ENCODE results near the gene STRN3. TPM values are rescaled to one million over a fixed set of nuclear protein-coding genes. Genes with fewer than 3 reads are reported as not detected.
"Not testable (repeated sequence)": the region's sequence is repeated elsewhere in the genome, so short reads cannot be mapped to it uniquely, and the experiment has no call there.

STRN3 gene
- total RNA-seq, 1 experiment from 2014 or later: 42.8 TPM

DNA sequence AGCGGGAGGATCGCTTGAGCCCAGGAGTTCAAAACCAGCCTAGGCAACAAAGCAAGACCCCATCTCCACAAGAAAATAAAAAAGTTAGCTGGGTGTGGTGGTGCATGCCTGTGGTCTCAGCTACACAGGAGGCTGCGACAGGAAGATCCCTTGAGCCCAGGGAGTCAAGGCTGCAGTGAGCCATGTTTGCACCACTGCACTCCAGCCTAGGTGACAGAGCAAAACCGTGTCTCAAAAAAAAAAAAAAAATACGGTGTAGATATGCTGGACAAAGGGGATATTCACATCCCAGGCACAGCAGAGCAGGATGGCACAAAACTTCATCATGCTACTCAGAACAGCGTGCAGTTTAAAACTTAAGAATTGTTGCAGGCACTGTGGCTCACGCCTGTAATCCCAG is 24.8 kb upstream of the STRN3 start:
- no peak overlapping the region for H3K4me3 ChIP-seq (ENCODE audit: insufficient read depth, low read depth, low read length)
- no peaks in the 10 kb centered on the region for H3K27me3 ChIP-seq (ENCODE audit: control insufficient read depth, insufficient read depth, low read length)
- no peaks in the 10 kb centered on the region for H3K36me3 ChIP-seq (replicated peaks; ENCODE audit: control insufficient read depth, insufficient read depth, low read length)
- no peak for DNase-seq

DNA sequence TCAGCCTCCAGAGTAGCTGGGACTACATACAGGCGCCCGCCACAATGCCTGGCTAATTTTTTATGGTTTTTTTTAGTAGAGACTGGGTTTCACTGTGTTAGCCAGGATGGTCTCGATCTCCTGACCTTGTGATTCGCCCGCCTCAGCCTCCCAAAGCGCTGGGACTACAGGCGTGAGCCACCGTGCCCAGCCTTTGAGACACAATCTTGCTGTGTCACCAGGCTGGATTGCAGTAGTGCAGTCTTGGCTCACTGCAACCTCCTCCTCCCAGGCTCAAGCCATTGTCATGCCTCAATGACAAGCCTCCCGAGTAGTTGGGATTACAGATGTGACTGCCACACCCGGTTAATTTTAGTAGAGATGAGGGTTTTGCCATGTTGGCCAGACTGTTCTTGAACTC is 21.3 kb upstream of the STRN3 start:
- no peaks in the 10 kb centered on the region for H3K36me3 ChIP-seq (replicated peaks; ENCODE audit: control insufficient read depth, insufficient read depth, low read length)
- DNase-seq: no peak
- H3K27me3 ChIP-seq (ENCODE audit: control insufficient read depth, insufficient read depth, low read length): no peaks in the 10 kb centered on the region
- no peak overlapping the region for H3K4me3 ChIP-seq (ENCODE audit: insufficient read depth, low read depth, low read length)

DNA sequence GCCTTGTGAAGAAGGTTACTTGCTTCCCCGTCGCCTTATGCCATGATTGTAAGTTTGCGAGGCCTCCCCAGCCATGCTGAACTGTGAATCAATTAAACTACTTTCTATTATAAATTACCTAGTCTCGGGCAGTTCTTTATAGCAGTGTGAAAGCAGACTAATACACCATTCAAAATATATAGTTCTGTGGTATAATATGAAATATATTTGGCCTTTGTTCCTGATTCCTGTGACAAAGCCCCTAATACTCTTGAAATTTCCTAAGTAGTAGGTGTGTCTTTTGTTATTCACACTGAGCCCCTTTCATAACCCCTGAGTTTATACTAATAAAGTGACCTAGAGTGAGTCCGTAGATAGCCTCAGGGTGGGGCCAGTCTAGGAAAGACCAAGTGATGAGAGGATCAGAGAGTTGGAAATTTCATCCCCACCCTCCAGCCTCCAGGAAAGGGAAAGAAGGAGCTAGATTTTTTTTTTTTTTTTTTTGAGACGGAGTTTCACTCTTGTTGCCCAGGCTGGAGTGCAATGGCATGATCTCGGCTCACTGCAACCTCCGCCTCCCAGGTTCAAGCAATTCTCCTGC is 19.4 kb upstream of the STRN3 start:
- Histone ChIP-seq H3K4me3 (ENCODE audit: insufficient read depth, low read depth, low read length) (no peak overlapping the region), H3K27me3 (ENCODE audit: control insufficient read depth, insufficient read depth, low read length) (no peaks in the 10 kb centered on the region), H3K36me3 (replicated peaks; ENCODE audit: control insufficient read depth, insufficient read depth, low read length) (no peaks in the 10 kb centered on the region)
- DNase-seq: no peak

DNA sequence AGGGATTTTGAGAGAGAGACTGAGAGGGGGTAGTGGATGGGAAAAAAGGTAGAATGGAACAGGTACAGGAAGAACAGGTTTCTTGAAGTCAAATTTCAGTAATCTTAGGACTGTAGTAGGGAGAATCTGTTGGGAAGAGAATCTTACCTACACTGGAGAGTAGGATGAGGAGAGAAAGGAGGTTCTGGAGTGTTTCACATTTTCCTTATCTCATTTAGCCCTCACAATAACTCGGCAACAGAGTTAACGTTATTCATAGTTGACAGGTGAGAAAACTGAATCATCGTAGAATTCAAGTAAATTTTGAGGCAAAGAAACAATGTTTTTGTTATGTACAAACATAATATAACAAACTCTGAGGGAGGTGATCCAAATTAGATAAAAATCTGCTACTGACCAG is 17.2 kb upstream of the STRN3 start:
- no peak for DNase-seq
- no peaks in the 10 kb centered on the region for H3K36me3 ChIP-seq (replicated peaks; ENCODE audit: control insufficient read depth, insufficient read depth, low read length)

DNA sequence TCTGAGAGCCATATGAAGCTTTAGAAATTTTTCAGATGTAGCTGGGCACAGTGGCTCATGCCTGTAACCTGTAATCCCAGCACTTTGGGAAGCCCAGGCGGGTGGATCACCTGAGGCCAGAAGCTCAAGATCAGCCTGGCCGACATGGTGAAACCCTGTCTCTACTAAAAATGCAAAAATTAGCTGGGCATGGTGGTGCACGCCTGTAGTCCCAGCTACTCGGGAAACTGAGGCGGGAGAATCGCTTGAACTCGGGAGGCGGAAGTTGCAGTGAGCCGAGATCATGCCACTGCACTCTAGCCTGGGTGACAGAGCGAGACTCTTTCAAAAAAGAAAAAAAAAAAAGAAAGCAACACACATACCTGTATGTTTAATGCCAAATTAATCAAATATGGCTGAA is 16.7 kb upstream of the STRN3 start:
- H3K36me3 ChIP-seq (replicated peaks; ENCODE audit: control insufficient read depth, insufficient read depth, low read length); H3K4me3 ChIP-seq (ENCODE audit: insufficient read depth, low read depth, low read length); H3K27me3 ChIP-seq (ENCODE audit: control insufficient read depth, insufficient read depth, low read length); DNase-seq: not testable (repeated sequence)

More for the DNA sequence above, 17.2 kb upstream of the STRN3 start:
- Histone ChIP-seq H3K4me3 (ENCODE audit: insufficient read depth, low read depth, low read length) (no peak overlapping the region), H3K27me3 (ENCODE audit: control insufficient read depth, insufficient read depth, low read length) (no peaks in the 10 kb centered on the region)

DNA sequence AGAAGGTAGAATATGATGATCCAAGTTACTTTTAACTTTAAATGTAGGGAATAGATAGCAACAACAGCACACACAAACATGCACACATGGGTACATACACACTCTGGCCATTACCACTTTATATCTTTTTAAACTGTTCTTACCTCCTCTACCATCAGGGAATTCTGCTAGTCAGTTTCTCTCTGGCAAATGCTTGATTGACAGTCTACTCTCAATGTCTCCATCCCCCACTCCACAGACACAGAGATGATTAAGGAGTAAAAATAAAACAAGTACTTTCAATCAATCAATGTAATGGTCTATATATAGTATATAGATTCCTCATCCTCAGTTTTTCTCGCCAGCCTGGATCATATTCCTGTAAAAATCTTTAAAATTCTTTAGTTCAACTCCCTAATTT is 16.1 kb upstream of the STRN3 start:
- Histone ChIP-seq H3K4me3 (ENCODE audit: insufficient read depth, low read depth, low read length) (no peak overlapping the region), H3K36me3 (replicated peaks; ENCODE audit: control insufficient read depth, insufficient read depth, low read length) (no peaks in the 10 kb centered on the region), H3K27me3 (ENCODE audit: control insufficient read depth, insufficient read depth, low read length) (no peaks in the 10 kb centered on the region)
- DNase-seq: no peak

DNA sequence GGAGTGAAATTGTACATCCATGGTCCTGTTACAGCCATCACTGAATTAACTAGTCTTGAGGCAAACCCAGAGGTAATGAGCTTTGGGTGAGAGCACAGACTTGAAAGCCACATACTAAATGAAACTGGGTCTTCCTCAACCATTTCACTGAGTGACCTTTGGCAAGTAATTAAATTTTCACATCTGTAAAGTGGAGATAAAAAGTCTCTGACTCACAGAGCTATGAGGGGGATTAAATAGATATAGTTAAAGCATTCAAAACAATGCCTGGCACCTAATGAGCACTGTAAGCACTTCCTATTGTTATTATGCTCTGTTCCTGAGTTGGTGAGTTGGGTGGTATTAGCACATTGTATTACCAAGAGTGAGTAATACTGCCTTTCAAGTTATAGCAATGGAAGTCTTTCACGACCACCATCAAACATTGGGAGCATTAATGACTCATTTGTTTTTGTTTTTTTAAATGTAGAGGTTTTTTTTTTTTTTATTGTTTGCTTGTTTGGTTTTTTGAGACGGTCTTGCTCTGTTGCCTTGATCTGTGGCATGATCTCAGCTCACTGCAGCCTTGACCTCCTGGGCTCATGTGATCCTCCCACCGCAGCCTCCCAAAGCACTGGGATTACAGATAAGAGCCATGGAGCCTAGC is 12.5 kb upstream of the STRN3 start:
- no peaks in the 10 kb centered on the region for H3K27me3 ChIP-seq (ENCODE audit: control insufficient read depth, insufficient read depth, low read length)
- H3K4me3 ChIP-seq (ENCODE audit: insufficient read depth, low read depth, low read length): no peak overlapping the region
- no peaks in the 10 kb centered on the region for H3K36me3 ChIP-seq (replicated peaks; ENCODE audit: control insufficient read depth, insufficient read depth, low read length)
- no peak for DNase-seq

DNA sequence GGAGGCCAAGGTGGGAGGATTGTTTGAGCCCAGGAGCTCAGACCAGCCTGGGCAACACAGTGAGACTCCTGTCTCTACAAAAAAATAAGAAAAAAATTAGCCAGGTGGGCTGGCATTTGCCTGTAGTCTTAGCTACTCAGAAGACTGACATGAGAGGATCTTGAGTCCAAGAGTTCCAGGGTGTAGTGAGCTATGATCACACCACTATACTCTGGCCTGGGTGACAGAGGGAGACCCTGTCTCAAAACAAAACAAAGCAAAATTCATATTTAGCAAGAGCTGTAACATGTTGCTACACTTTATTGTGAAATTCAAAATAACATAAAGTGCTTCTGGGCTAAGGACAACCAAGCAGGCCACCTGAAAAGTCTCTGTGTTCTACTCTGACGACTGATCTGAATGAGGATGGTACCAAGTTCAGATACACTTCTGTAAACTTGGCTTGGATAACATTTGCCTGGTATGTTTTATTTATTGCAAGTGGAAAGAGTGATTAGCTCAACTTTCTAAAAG is 11.6 kb upstream of the STRN3 start:
- Histone ChIP-seq H3K27me3 (ENCODE audit: control insufficient read depth, insufficient read depth, low read length) (no peaks in the 10 kb centered on the region), H3K4me3 (ENCODE audit: insufficient read depth, low read depth, low read length) (no peak overlapping the region), H3K36me3 (replicated peaks; ENCODE audit: control insufficient read depth, insufficient read depth, low read length) (no peaks in the 10 kb centered on the region)
- DNase-seq: no peak

DNA sequence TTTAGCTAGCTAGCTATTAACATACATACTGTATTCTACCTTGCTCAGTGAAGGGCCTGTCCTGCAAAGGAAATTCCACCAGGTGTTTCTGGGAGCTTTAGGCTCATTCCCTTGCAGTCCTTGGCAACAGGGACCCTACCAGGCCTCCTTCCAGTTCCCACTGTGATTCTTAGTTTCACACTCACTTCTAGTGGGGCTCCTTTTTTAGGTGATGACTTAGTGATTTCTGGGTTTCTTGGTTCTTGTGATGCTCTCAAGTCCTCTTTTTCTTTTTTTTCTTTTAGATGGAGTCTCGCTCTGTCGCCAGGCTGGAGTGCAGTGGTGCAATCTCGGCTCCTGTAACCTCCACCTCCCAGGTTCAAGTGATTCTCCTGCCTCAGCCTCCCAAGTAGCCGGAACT is 10.4 kb upstream of the STRN3 start:
- Histone ChIP-seq H3K4me3 (ENCODE audit: insufficient read depth, low read depth, low read length) (no peak overlapping the region), H3K27me3 (ENCODE audit: control insufficient read depth, insufficient read depth, low read length) (no peaks in the 10 kb centered on the region), H3K36me3 (replicated peaks; ENCODE audit: control insufficient read depth, insufficient read depth, low read length) (no peaks in the 10 kb centered on the region)
- no peak for DNase-seq

DNA sequence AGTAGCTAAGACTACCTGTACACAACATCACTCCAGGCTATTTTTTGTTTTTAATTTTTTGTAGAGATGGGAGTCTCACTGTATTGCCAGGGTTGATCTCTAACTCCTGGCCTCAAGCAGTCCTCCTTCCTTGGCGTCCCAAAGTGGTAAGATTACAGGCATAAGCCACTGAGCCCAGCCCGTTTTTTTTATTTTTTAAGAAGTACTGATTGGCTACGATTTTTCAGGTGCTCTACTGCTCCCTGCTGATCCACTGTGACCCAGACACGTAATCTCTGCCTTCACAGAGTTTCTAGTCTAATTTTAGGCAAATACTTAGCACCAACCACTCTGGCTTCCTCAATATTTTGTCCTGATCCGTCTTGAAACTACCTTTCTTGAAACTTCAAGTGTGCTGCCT is 4.3 kb upstream of the STRN3 start:
- H3K27me3 ChIP-seq (ENCODE audit: control insufficient read depth, insufficient read depth, low read length): no peaks in the 10 kb centered on the region
- no peak for DNase-seq
- no peaks in the 10 kb centered on the region for H3K36me3 ChIP-seq (replicated peaks; ENCODE audit: control insufficient read depth, insufficient read depth, low read length)
- H3K4me3 ChIP-seq (ENCODE audit: insufficient read depth, low read depth, low read length): no peak overlapping the region

DNA sequence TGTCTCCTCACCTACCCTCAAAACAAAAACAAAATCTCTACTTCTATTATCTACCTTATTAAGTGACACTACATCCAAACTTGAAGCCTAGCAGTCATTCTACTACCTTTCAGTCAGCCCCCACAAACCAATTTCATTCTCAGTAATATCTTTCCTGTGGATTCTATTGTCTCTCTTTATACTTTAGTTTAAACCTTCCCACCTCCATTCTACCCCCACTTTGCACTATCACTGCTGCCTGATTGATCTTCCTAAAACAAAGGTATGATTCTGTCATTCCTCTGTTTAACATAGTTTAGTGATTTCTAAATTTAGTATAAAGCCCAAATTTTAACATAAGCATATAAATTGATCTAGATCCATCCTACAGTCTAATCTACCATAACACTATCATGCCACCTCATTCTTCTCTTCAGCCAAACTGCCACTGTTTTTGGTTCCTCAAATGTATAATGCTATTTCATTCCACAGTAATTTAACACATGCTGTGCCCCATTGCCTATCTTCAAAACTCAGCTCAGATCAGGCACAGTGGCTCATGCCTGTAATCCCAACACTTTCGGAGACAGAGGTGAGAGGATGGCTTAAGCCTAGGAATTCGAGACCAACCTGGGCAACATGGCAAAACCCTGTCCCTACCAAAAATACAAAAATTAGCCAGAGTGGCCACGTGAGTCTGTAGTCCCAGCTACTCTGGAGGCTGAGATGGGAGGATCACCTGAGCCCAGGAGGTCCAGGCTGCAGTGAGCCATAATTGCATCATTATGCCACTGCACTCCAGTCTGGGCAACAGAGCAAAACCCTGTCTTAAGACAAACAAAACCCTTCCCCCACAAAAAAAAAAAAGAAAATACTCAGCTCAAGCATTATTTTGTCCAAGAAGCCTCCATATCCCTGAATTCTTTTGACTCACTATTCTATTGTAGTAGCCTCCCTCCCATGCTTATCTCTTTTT is 3.1 kb upstream of the STRN3 start:
- H3K36me3 ChIP-seq (replicated peaks; ENCODE audit: control insufficient read depth, insufficient read depth, low read length): no peaks in the 10 kb centered on the region
- H3K4me3 ChIP-seq (ENCODE audit: insufficient read depth, low read depth, low read length): no peak overlapping the region
- no peaks in the 10 kb centered on the region for H3K27me3 ChIP-seq (ENCODE audit: control insufficient read depth, insufficient read depth, low read length)
- DNase-seq: no peak

DNA sequence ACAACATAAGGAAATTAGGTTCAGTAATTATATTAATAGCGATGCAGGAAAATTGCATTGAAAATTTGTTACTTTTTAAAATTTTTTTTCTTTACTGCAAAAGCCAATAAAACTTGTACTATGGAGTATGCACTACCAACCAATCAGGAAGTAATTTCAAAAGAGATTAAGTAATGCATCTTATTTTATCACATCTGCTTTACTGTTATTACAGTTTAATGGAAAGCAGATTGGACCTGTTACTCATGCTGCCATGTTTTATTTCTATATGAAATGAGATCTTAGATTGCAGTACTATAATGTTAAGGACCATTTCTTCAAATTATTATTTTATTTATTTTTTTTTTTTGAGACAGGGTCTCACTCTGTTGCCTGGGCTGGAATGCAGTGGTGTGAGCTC is 1.7 kb upstream of the STRN3 start:
- no peaks in the 10 kb centered on the region for H3K27me3 ChIP-seq (ENCODE audit: control insufficient read depth, insufficient read depth, low read length)
- no peaks in the 10 kb centered on the region for H3K36me3 ChIP-seq (replicated peaks; ENCODE audit: control insufficient read depth, insufficient read depth, low read length)
- H3K4me3 ChIP-seq (ENCODE audit: insufficient read depth, low read depth, low read length): no peak overlapping the region; the same call in 1 of the 2 replicates
- DNase-seq: no peak

DNA sequence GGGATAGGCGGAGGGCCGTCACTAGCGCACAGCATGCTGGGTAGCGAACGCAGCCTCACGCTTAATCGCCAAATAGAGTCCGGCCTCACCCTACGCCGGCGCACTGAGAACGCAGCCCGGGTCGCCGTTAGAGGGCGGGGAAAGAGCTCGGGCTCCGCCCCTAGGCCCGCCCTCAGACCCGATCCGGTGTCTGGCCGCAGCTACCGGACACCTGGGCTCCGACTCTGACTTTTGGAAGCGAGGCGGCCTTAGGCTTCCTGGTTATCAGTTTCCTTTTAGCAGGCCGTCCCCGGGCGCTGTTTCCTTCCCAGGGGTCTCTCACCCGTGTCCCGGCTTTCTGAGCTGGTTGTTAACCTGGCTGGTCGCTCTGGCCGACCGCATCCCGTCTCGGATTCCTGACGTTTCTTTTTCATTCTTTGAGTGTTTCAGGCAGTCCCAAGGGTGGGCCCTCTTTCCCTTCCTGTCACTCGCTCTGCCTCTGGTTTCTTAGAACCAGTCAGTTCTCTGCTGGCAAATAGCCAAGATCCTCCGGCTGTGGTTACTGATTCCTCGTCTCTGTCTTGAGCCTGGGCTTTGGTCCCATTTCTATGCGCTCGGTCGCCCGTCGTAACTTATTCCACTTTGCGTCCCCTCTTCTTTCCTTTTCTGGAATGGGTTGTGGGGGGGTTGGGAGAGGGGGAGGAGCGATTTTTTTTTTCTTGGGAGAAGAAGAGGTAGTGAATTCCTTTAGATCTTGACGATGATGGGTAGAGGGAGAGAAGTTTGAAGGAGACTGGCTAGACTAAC is 464 bp upstream of the STRN3 start:
- peak; percentile 96 for DNase-seq

DNA sequence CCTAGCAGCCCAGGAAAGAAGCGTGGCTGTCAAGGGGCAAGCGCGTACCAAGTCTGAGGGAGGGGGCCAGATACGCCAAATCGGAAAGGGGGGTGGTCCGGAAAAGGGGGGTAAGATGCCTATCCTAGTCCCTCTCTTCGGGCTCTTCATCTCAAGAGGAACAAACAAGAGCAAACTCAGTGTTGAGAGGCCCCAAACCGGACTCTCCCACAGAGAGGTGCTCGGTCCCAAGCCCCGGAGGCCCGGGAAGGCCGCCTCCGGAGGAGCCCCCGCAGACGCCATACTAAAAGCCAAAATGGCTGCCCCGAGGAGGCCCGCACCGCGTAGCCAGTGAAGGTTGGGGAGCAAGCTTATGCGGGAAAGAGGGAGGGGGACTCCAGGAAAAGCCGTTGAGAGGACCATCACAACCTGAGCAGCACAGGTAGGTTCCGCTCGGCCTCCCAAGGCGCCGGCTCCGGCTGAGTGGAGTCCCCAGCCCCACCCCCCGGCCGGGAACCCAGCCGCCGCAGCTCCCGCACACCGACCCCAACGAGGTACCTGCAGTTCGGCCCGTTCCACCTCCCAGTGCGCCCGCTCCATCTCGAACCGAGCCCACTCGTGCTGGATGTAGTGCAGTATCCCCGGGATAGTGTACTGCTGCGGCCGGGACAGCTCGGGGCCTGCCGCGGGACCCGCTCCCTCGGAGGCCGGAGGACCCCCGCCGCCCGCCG is 657 bp downstream of the STRN3 start, which contains the start of gene AP4S1:
Gene AP4S1 (plus strand): TSS at position 283 of the 710 bp plus-strand sequence. CDS start 40,548 bp downstream, outside the sequence.
- Histone ChIP-seq H3K27me3 (ENCODE audit: control insufficient read depth, insufficient read depth, low read length) (no peaks in the 10 kb centered on the region), H3K4me3 (ENCODE audit: insufficient read depth, low read depth, low read length) (peak within 1 kb of the TSS; percentile 93), H3K36me3 (replicated peaks; ENCODE audit: control insufficient read depth, insufficient read depth, low read length) (no peaks in the 10 kb centered on the region; the same call in 1 of the 2 replicates)
- peak; percentile 75 for DNase-seq

More for the DNA sequence above, 464 bp upstream of the STRN3 start:
- Histone ChIP-seq H3K36me3 (replicated peaks; ENCODE audit: control insufficient read depth, insufficient read depth, low read length) (no peaks in the 10 kb centered on the region; the same call in 1 of the 2 replicates), H3K27me3 (ENCODE audit: control insufficient read depth, insufficient read depth, low read length) (no peaks in the 10 kb centered on the region), H3K4me3 (ENCODE audit: insufficient read depth, low read depth, low read length) (peak overlapping the region; percentile 93)
